GM18870 (cell line): ENCODE measurements around the gene CMTM2.

ENCODE experiments used
- ATAC-seq: cut with Tn5 transposase; IDR thresholded peaks from one replicate; pipeline ENCODE4 v1.9.1; 2021; ENCODE audit warnings: moderate library complexity; ENCODE audit not compliant: unreplicated experiment

The CMTM2 gene

DNA sequence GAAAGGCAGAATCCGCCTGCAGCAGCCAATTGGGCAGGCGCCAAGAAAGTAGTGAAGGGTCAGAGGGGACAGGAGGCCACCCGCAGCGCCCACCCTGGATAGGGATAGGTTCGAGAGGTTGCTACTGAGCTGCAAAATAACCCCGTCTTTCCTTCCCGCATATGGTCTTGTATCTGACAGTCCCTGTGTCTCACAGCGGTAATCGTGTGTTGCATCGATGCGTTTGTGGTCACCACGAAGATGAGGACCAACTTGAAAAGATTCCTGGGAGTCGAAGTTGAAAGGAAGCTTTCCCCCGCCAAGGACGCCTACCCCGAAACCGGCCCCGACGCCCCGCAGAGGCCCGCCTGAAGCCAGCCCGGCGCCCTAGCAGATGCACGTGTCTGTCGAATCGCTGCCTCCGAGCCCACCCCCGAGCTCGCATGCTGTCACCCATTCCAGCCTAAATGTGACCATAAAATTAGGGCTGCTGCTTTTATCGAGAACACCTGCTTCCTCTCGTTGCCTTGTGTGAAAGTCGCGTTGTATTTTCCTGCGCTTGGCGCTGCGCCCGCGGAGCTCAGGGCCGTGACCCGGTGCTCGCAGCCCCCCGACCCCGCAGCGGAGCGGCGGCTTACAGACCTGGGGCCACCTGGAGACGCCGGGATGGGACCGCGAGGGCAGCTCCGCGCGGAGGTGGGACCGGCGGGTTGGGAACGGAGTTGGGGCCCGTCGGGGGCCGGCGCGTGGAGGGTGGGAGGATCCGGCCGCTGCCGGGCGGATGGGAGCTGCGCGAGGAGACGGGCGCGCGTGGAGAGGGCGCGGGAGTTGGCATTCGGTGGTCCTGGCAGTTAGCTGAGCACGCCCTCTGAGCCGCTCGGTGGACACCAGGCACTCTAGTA, at the start of gene CMTM2:
CMTM2 (plus strand) TSS at position 813 of the 881 bp plus-strand sequence. CDS start 145 bp downstream, outside the sequence.
- no peak for ATAC-seq

DNA sequence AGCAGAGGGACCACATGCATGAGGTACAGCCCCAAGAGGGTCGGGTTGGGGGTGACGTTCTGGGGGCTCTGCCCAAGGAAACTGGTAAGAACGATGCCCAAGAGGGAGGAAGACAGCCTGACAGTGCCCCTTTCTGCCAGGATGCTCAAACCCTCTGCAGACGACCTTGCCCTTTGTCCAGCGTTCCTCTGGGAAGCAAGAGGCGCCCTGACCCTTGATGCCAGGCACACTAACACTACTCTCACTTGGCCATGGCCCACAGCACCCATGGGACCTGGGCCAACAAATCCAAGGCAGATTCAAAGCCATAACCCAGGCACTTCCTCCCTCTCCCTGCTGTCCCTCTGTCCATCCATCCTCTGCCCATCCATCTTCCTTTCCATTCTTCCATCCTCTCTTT, 49.8 kb upstream of the CMTM2 start:
- no peak for ATAC-seq

- no peak for ATAC-seq
Observed at GRCh38 chr16:66534376-66534799, 44.9 kb upstream of the CMTM2 start.

GRCh38 chr16:66536525-66536924, 42.7 kb upstream of the CMTM2 start:
- ATAC-seq, result no peak

- no peak for ATAC-seq
Observed at GRCh38 chr16:66537236-66537635, 42.0 kb upstream of the CMTM2 start.

DNA sequence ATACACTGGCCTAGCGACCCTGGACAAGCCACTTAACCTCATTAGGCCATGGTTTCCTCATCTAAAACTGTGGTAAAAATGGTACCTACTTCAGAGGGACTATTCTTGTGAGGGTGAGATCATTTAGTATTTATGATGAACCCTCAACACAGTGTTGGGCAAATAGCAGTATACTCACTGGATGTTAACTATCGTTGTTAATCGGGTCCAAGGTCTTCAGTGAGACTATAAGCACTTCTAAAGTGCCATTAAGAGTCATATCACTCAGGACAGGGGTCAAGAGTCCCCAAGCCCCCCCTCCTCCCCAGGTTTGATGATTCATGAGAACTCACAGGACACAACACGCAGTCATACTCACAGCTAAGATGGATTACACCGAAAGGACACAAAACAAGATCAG, 40.4 kb upstream of the CMTM2 start:
- ATAC-seq, result no peak

DNA sequence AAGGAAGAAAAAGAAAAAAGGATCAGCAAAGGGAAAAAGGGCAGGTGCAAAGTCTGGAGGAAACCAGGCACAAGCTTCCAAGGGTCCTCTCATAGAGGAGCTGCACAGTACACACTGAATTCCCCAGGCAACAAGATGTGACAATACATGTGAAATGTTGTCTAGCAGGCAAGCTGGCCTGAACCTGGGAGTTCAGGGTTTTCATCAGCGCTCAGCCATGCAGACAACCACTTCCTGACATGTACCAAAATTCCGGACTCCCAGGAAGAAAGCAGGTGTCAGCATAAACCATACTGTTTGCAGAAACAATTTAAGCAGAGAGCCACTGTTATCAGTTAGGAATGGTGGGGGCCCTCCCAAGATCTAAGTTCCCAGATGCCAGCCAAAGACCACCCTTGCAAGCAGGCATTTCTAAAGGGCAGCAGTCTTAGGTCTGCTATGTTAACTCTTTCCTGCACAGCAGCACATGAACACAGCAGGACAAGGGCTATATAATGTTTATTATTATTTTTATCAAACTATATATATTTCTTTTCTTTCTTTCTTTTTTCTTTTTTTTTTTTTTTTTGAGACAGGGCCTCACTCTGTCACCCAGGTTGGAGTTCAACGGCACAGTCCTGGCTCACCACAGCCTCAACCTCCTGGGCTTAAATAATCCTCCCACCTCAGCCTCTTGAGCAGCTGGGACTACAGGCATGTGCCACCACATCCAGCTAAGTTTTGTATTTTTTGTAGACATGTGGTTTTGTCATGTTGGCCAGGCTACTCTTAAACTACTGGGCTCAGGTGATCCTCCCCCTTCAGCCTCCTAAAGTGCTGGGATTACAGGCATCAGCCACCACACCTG, 39.4 kb upstream of the CMTM2 start:
- ATAC-seq, result no peak

- no peak for ATAC-seq
Observed at GRCh38 chr16:66541388-66542355, 37.6 kb upstream of the CMTM2 start.

- ATAC-seq, result no peak
Observed at GRCh38 chr16:66542396-66542795, 36.9 kb upstream of the CMTM2 start.

- no peak for ATAC-seq
Observed at GRCh38 chr16:66543541-66543940, 35.7 kb upstream of the CMTM2 start.

GRCh38 chr16:66544016-66544757, 35.1 kb upstream of the CMTM2 start:
- ATAC-seq, result no peak

DNA sequence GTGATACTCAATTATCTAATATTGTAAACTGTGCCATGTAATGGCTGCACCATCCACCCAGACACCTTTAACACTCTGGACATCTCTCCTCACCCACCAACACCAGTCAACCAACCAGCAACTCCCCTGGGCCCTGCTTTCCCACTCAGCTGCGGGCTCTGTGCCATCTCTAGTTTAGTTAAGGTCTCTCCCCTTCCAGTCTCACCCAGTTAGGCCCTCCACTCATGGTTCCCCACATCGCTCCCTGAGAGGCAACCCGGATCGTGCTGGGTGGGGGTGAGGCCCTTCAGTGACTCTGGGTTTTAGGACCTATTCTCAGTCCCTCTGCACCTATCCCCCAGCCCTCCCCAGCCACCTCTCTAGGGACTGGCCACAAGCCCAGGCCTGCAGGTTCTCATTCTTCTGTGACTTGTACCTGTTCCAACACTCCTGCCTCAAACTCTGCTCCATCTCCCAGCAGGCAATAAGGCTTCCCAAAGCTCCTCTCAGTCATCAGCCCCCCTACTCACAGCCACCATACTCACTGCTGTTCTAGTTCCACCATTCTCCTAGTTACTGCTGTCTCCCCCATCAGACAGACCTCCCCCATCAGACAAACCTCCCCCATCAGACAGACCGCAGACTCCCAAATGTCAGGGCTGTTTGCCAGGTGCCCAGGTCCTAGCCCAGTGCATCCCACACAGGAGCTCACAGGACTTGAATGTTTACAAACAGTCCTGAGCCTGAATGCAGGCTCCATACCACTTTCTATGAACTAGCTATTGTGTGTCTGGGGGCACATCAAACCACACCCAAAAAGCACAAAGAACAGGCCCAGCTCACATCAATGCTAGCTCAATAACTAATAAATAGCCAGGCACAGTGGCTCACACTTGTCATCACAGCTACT, 31.9 kb upstream of the CMTM2 start:
- no peak for ATAC-seq

GRCh38 chr16:66548068-66548467, 31.2 kb upstream of the CMTM2 start:
- no peak for ATAC-seq

DNA sequence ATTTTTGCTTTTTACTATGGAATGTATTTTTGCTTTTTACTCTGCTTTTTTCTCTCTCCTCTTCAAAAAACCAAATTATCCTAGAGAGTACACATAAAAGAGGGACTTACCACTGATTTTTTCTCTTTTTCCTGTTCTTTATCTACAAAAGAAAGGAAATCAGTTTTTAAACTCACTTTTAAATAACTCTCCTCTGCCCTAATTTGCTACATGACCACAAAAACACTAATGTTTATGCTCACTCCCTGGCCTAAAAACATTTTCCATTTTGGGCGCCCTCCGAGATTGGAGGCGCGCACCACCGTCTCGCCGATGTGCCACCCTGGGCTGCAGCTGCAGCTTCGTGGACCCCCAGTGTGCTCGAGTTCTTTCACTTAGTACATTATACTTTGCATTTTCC, 30.4 kb upstream of the CMTM2 start:
- no peak for ATAC-seq

DNA sequence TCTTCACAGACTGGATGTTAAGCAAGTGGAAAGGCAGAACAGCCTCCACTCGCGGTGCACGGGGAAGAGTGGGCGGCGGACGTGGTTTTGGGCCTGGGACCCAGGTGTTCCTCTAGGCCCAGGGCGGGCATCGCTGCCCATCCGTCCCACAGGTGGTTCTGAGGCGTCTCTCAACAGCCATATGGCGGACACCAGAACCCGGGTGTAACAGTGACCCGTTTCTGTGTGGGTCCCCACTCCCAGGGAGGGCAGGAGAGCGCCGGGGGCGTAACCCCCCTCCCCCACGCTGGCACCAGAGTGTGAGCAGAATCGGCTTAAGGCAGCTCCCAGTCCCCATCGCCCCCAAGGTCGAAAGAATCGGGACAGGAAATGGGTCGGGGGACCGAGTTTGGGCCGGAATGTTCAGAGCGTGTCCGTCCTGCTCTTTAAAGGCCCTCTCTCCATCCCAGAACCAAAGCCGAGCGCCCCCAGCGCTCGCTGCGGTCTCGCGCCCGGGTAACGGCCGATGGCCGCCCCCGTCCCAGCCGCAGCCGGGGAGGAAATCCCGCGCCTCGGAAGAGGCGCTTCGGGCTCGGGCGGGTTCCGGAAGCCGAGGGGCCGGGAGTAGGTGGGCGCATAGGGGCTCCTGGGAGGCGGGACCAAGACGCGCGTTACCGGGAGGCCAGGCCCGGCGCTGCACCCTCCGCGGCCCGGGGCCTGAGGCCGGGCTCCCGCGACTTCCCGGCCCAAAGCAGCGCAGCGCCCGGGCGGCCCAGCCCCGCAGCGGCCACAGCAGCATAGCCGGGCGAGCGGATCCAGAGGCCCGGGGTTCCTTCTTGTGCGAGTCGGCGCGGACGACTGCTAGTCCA, 29.8 kb upstream of the CMTM2 start, which contains the start of gene TK2:
TK2 (minus strand) TSS at position 839 of the 848 bp plus-strand sequence; CDS start at position 778, 61 bp downstream.
- ATAC-seq, result no peak

DNA sequence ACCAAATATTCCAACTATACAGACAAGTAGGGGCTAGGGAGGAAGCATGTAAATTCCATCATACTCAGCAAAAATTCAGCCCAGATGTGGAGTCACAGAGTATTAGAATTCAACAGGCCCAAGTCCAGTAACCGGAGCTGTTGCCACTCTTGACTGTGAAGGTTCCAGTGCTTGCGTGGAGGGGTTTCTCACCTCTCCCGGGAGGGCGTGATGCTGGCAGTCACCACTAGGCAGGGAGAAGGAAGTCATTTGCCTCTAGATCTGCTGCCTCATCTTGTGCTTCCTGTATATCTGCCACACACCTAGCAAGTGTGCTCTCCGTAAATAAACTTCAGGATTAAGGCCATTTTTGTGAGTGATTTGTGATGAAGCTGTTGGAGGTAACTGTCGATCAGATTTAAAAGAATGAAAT, 27.9 kb upstream of the CMTM2 start:
- ATAC-seq, result no peak

GRCh38 chr16:66551788-66552285, 27.4 kb upstream of the CMTM2 start:
- no peak for ATAC-seq
